Activated naive CD4-positive, alpha-beta T cell treated with anti-CD3 and anti-CD28 coated beads for 36 hours (primary cell): ENCODE data around the gene SUSD6. TPM values are rescaled to one million over a fixed set of nuclear protein-coding genes. Genes with fewer than 3 reads are reported as not detected.

Experiments
- CTCF ChIA-PET: fragments of 350-600 bp; sonication (Branson Sonifier 250); formaldehyde crosslinking; loops from one replicate; lab custom pipeline; 2021; ENCODE audit warnings: antibody characterized with exemption; lab: Charles Lee
- DNase-seq: peaks from one replicate; pipeline ENCODE4 v3.0.0-alpha.2; 2020
- H3K27ac Mint-ChIP-seq: one replicate; pipeline ENCODE4 v1.8.0; 2021; ENCODE audit warnings: mild to moderate bottlenecking, mixed read lengths
- H3K27me3 Mint-ChIP-seq: one replicate; pipeline ENCODE4 v1.8.0; 2021; ENCODE audit warnings: low read depth, mixed read lengths
- H3K36me3 Mint-ChIP-seq: one replicate; pipeline ENCODE4 v1.8.0; 2021; ENCODE audit warnings: low read depth, mixed read lengths
- H3K4me1 Mint-ChIP-seq: one replicate; pipeline ENCODE4 v1.8.0; 2021; ENCODE audit warnings: low read depth, mixed read lengths
- H3K4me3 Mint-ChIP-seq: one replicate; pipeline ENCODE4 v1.8.0; 2021; ENCODE audit warnings: mild to moderate bottlenecking, moderate library complexity, mixed read lengths
- H3K9me3 Mint-ChIP-seq: one replicate; pipeline ENCODE4 v1.8.0; 2021; ENCODE audit warnings: mixed read lengths
- intact Hi-C: fragments of 100-400 bp; cut with micrococcal nuclease; formaldehyde crosslinking; loops from one replicate; pipeline ENCODE4 v1.15.1; 2023
- total RNA-seq, 2 experiments: library from RNA; stranded (reverse); gene quantifications; one replicate each; pipeline ENCODE4 v1.2.3, GENCODE V29; 2021

SUSD6 gene
- total RNA-seq, 2 experiments from 2014 or later: 66.6 to 69.7 TPM

DNA sequence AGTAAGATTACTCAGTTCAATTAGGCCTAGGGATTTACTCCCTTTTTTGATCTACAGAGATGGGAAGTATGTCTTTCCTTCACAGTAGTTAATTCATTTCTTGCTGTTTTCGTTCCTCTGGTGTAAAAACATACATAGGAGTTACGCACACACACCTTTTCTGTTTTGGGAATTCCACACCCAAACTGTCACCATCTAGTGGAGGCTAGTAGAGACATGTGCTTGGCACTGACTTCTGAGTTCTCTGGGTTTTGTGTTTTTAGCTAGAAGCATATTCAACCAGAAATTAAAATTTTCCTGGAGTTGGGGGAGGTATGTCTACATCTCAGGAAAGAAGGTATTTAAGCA lies 1.4 kb downstream of the SUSD6 start:
- peaks cover 39% of the 10 kb centered on the region for H3K36me3 Mint-ChIP-seq
- peak; percentile 21 for DNase-seq
- intact Hi-C loops: loop anchor here (1.0 to 10.0 kb wide), 4 partner anchors 31 to 1042 kb away; partner anchors contain the start of gene ZFP36L1
- H3K4me1 Mint-ChIP-seq: peaks cover 58% of the 10 kb centered on the region
- peak overlapping the region; percentile 92 for H3K4me3 Mint-ChIP-seq
- H3K9me3 Mint-ChIP-seq: no peaks in the 10 kb centered on the region
- no peaks in the 10 kb centered on the region for H3K27me3 Mint-ChIP-seq
- peak overlapping the region; percentile 91 for H3K27ac Mint-ChIP-seq
- CTCF ChIA-PET: interaction anchor here (0.6 to 3.2 kb wide), 13 partner anchors 12 to 80 kb away, joined by 3 to 11 read pairs (median 3); no protein-coding TSS in a partner anchor

GRCh38 chr14:69613312-69614073 lies 2.1 kb downstream of the SUSD6 start:
- Mint-ChIP-seq H3K4me1 (peaks cover 63% of the 10 kb centered on the region), H3K27ac (peak overlapping the region; percentile 91), H3K27me3 (no peaks in the 10 kb centered on the region), H3K4me3 (peak overlapping the region; percentile 92), H3K36me3 (peaks cover 39% of the 10 kb centered on the region), H3K9me3 (no peaks in the 10 kb centered on the region)
- intact Hi-C loops: loop anchor here (2.0 to 10.0 kb wide), 3 partner anchors 113 to 1041 kb away; partner anchors contain the start of gene ZFP36L1
- CTCF ChIA-PET: interaction anchor here (0.6 to 3.2 kb wide), 9 partner anchors 14 to 79 kb away, joined by 3 to 11 read pairs (median 3); no protein-coding TSS in a partner anchor
- no peak for DNase-seq

- Mint-ChIP-seq H3K4me3 (peak overlapping the region; percentile 92), H3K9me3 (no peaks in the 10 kb centered on the region), H3K36me3 (peaks cover 39% of the 10 kb centered on the region), H3K27me3 (no peaks in the 10 kb centered on the region), H3K4me1 (peaks cover 68% of the 10 kb centered on the region), H3K27ac (peak overlapping the region; percentile 91)
- intact Hi-C loops: loop anchor here (5.0 to 10.0 kb wide), 2 partner anchors 822 to 1040 kb away; partner anchors contain the start of gene ZFP36L1
- CTCF ChIA-PET: interaction anchor here (0.9 to 1.4 kb wide), 4 partner anchors 11 to 116 kb away, joined by 3 to 6 read pairs (median 4); no protein-coding TSS in a partner anchor
- peak; percentile 40 for DNase-seq
Measured at GRCh38 chr14:69614592-69614991, 3.2 kb downstream of the SUSD6 start.

GRCh38 chr14:69615121-69615495 lies 3.7 kb downstream of the SUSD6 start:
- Mint-ChIP-seq H3K27ac (peak overlapping the region; percentile 91), H3K27me3 (no peaks in the 10 kb centered on the region), H3K4me3 (peak overlapping the region; percentile 92), H3K4me1 (peaks cover 68% of the 10 kb centered on the region), H3K36me3 (peaks cover 43% of the 10 kb centered on the region), H3K9me3 (no peaks in the 10 kb centered on the region)
- CTCF ChIA-PET: interaction anchor here (0.6 to 1.4 kb wide), 4 partner anchors 10 to 116 kb away, joined by 3 to 6 read pairs (median 4); no protein-coding TSS in a partner anchor
- intact Hi-C loops: loop anchor here (1.0 to 10.0 kb wide), 4 partner anchors 10 to 1040 kb away; no protein-coding TSS in a partner anchor
- DNase-seq: no peak

GRCh38 chr14:69615496-69616407 lies 4.4 kb downstream of the SUSD6 start:
- Mint-ChIP-seq H3K27ac (peak overlapping the region; percentile 91), H3K27me3 (no peaks in the 10 kb centered on the region), H3K4me1 (peaks cover 73% of the 10 kb centered on the region), H3K9me3 (no peaks in the 10 kb centered on the region), H3K4me3 (peak overlapping the region; percentile 77), H3K36me3 (peaks cover 45% of the 10 kb centered on the region)
- intact Hi-C loops: loop anchor here (1.0 to 10.0 kb wide), 4 partner anchors 10 to 1039 kb away; no protein-coding TSS in a partner anchor
- CTCF ChIA-PET: interaction anchor here (0.6 to 1.4 kb wide), 10 partner anchors 10 to 115 kb away, joined by 3 to 5 read pairs (median 4); no protein-coding TSS in a partner anchor
- peak; percentile 67 for DNase-seq

DNA sequence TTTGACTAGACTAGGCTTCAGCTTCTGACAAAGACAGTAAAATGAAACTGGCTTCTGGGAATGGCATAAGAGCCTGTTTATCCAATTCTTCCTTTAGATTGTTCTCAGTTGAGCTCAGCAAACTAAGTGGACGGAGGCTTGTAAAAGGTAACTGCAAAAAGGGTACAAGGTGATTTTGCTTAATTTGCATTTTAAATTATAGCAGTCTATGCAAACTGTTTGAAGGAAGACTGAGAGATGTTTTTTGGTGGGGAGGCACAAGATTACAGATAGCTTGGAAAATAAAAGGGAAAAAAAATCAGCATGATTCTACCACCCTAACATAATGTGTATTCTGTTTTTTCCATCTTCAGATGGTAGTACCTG lies 5.0 kb downstream of the SUSD6 start:
- H3K27ac Mint-ChIP-seq: peak overlapping the region; percentile 91
- CTCF ChIA-PET: interaction anchor here (0.7 to 1.2 kb wide), 7 partner anchors 10 to 102 kb away, joined by 3 to 5 read pairs (median 4); no protein-coding TSS in a partner anchor
- intact Hi-C loops: loop anchor here (10.0 kb wide), 1 partner anchor 1038 kb away; no protein-coding TSS in a partner anchor
- no peak for DNase-seq
- peaks cover 45% of the 10 kb centered on the region for H3K36me3 Mint-ChIP-seq
- peaks cover 79% of the 10 kb centered on the region for H3K4me1 Mint-ChIP-seq
- no peaks in the 10 kb centered on the region for H3K27me3 Mint-ChIP-seq
- peak overlapping the region; percentile 77 for H3K4me3 Mint-ChIP-seq
- H3K9me3 Mint-ChIP-seq: no peaks in the 10 kb centered on the region

DNA sequence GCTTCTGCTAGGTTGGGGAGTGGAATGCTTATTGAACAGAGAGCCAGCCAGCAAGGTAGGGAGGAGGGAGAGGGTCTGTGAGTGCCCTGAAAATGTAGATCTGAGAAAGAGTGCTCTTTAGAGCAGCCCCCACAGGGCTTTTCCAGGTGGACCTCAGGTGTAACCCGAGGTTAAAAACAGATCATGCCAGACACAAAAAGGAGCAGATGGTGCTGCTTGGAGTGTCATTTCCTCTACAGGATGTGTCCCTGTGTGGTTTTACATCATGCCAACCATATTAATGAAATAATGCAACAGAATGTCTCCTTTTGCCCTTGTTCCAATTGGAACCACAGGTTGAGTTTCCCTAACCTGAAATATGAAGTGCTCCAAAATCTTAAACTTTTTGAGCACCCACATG lies 6.4 kb downstream of the SUSD6 start:
- H3K27ac Mint-ChIP-seq: peak overlapping the region; percentile 91
- intact Hi-C loops: loop anchor here (10.0 kb wide), 1 partner anchor 1037 kb away; no protein-coding TSS in a partner anchor
- no peak for DNase-seq
- no peak overlapping the region for H3K4me3 Mint-ChIP-seq
- no peaks in the 10 kb centered on the region for H3K9me3 Mint-ChIP-seq
- CTCF ChIA-PET: interaction anchor here (0.6 to 1.3 kb wide), 3 partner anchors 17 to 33 kb away, joined by 3 read pairs; no protein-coding TSS in a partner anchor
- peaks cover 93% of the 10 kb centered on the region for H3K4me1 Mint-ChIP-seq
- H3K27me3 Mint-ChIP-seq: no peaks in the 10 kb centered on the region
- H3K36me3 Mint-ChIP-seq: peaks cover 39% of the 10 kb centered on the region

DNA sequence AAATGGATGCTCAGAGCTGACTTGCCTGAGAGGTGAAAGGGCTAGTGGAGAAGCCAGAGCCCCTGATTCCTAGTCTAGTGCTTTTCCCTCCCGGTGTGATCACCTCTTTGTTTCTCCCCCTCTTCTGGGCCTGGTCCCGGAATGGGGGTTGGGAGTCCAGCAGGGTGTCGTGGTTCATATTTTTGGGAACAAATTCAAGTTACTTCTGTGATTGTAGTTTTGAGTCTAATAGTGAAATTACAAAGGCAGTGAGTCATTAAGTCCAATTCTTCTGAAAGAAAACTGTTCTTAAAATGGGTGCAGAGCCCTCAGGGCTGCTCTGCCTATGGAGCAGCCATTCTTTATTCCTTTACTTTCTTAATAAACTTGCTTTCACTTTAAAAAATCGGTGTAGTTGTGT lies 7.6 kb downstream of the SUSD6 start:
- Mint-ChIP-seq H3K9me3 (no peaks in the 10 kb centered on the region), H3K27me3 (no peaks in the 10 kb centered on the region), H3K4me1 (peaks cover 95% of the 10 kb centered on the region), H3K27ac (peak overlapping the region; percentile 91), H3K36me3 (peaks cover 31% of the 10 kb centered on the region), H3K4me3 (peak overlapping the region; percentile 41)
- intact Hi-C loops: loop anchor here (1.0 to 10.0 kb wide), 3 partner anchors 19 to 1036 kb away; no protein-coding TSS in a partner anchor
- DNase-seq: no peak
- CTCF ChIA-PET: no interaction called here

DNA sequence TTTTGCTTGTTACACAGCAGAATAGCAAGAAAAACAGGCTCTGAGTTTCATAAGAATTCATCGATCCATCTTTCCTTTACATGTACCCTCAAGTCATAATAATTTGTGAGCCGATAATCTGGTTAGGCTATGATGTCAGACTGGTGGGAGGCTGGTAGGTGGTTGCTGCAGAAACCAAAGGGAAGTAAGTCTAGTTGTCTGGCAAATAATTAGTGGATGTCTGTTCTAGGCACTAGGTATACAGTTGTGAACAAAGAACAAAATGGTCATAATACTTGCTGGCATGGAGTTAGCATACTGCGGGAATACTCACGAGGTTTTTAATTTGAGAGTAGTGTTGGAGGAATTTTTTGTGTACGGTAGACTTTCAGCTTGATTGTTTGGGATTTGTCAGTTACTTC lies 8.8 kb downstream of the SUSD6 start:
- Mint-ChIP-seq H3K36me3 (peaks cover 23% of the 10 kb centered on the region), H3K4me3 (peak overlapping the region; percentile 40), H3K4me1 (peaks cover 95% of the 10 kb centered on the region), H3K27me3 (no peaks in the 10 kb centered on the region), H3K9me3 (no peaks in the 10 kb centered on the region), H3K27ac (peak overlapping the region; percentile 91)
- intact Hi-C loops: no loop called here
- peak; percentile 39 for DNase-seq
- CTCF ChIA-PET: interaction anchor here (0.6 to 1.2 kb wide), 3 partner anchors 54 to 65 kb away, joined by 3 to 4 read pairs (median 3); no protein-coding TSS in a partner anchor

DNA sequence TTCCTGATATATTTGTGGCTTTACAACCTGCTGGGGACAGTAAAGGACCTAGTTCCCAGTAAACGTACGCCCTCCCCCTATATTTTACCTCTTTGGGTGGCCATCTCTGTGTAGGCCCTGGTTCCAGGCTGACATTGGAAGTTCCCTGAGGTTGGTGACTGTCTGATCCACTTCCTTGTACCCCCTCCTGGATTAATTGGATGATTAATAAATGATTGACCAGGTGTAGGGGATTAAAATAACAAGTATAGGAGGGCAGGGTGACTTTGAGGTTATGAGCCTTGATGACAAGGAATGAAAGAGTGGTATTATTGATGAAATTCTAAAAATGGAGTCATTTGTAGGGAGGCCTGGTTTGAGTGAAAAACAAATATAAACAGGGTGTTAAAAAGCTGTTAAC lies 9.6 kb downstream of the SUSD6 start:
- H3K27ac Mint-ChIP-seq: peak overlapping the region; percentile 91
- DNase-seq: no peak
- H3K4me3 Mint-ChIP-seq: no peak overlapping the region
- CTCF ChIA-PET: no interaction called here
- peaks cover 17% of the 10 kb centered on the region for H3K36me3 Mint-ChIP-seq
- intact Hi-C loops: no loop called here
- H3K9me3 Mint-ChIP-seq: no peaks in the 10 kb centered on the region
- no peaks in the 10 kb centered on the region for H3K27me3 Mint-ChIP-seq
- peaks cover 95% of the 10 kb centered on the region for H3K4me1 Mint-ChIP-seq

- Mint-ChIP-seq H3K36me3 (peaks cover 6% of the 10 kb centered on the region), H3K4me3 (no peak overlapping the region), H3K4me1 (peaks cover 93% of the 10 kb centered on the region), H3K27me3 (no peaks in the 10 kb centered on the region), H3K9me3 (no peaks in the 10 kb centered on the region), H3K27ac (peak overlapping the region; percentile 71)
- CTCF ChIA-PET: interaction anchor here (1.4 kb wide), 1 partner anchor 22 kb away, joined by 3 read pairs; no protein-coding TSS in a partner anchor
- DNase-seq: no peak
- intact Hi-C loops: loop anchor here (2.0 kb wide), 1 partner anchor 19 kb away; no protein-coding TSS in a partner anchor
Measured at GRCh38 chr14:69624136-69624535, 12.7 kb downstream of the SUSD6 start.
